Measurements from ENCODE around the gene CCR4. TPM values are rescaled to one million over a fixed set of nuclear protein-coding genes. Genes with fewer than 3 reads are reported as not detected.
"Not testable (repeated sequence)": the region's sequence is repeated elsewhere in the genome, so short reads cannot be mapped to it uniquely, and the experiment has no call there.

The CCR4 gene
- total and polyA plus RNA-seq, 3 donors from 2014 or later, result 2.0 to 3.0 (median 2.8) TPM

GRCh38 chr3:32973982-32974381 lies 22.5 kb downstream of the CCR4 start:
- intact Hi-C loops (cut with DNase I; ENCODE audit: low total_unique reads), result no loop called here
- WGBS, 2 donors, result 90 to 96% methylated on average over 1 of the region's 1 CpG

DNA sequence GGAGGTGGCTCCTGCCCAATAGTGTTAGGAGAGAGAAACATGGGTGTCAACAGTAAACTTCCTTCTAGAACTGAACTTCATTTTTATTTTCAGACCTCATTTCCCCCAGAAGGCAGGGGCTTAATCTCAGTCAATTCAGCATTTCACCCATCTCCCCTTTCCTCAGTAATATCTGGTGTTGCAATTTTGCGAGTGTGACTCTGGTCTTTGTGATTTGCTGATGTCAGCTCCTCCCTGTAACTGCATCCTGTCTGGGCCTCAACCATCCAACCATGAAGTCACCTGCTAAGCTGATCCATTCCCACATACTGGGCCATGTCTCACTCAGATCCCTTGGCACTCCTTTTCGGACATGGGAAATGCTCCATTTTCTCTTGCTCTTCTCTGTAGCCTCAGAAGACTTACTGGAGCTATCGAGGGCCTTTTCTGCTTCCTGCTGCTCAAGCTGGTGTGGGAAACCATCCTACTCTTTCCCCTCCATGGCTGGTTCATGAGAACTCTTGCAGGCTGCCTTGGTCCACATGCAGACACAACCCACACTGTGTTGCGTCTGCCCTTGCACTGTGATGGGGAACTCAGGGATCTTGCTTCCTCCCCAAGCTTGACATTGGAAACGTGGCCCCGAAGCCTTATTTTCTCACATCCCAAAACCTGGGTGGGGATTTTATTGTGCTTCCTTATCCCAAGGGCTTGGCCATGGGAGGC lies 24.6 kb downstream of the CCR4 start:
- Histone ChIP-seq H3K27me3 (no peaks in the 10 kb centered on the region), H3K36me3 (ENCODE audit: low read depth, missing control alignments) (no peaks in the 10 kb centered on the region), H3K4me3 (no peak overlapping the region), H3K27ac (no peak overlapping the region), H3K9me3 (no peaks in the 10 kb centered on the region), H3K4me1 (no peaks in the 10 kb centered on the region)
- intact Hi-C loops (cut with DNase I; ENCODE audit: low total_unique reads), result no loop called here
- TF ChIP-seq, protein P1, sequence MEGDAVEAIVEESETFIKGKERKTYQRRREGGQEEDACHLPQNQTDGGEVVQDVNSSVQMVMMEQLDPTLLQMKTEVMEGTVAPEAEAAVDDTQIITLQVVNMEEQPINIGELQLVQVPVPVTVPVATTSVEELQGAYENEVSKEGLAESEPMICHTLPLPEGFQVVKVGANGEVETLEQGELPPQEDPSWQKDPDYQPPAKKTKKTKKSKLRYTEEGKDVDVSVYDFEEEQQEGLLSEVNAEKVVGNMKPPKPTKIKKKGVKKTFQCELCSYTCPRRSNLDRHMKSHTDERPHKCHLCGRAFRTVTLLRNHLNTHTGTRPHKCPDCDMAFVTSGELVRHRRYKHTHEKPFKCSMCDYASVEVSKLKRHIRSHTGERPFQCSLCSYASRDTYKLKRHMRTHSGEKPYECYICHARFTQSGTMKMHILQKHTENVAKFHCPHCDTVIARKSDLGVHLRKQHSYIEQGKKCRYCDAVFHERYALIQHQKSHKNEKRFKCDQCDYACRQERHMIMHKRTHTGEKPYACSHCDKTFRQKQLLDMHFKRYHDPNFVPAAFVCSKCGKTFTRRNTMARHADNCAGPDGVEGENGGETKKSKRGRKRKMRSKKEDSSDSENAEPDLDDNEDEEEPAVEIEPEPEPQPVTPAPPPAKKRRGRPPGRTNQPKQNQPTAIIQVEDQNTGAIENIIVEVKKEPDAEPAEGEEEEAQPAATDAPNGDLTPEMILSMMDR (IDR thresholded peaks at IDR 0.05), result no peak
- TF ChIP-seq POLR2A (IDR thresholded peaks at IDR 0.05), result no peak
- WGBS, 2 donors, result 84 to 86% methylated on average over 6 of the region's 6 CpGs
- no peak for DNase-seq

More at GRCh38 chr3:32973982-32974381, 22.5 kb downstream of the CCR4 start:
- H3K4me3 ChIP-seq, result no peak overlapping the region
- TF ChIP-seq, protein P1 (IDR thresholded peaks at IDR 0.05), result no peak
- TF ChIP-seq POLR2A (IDR thresholded peaks at IDR 0.05), result no peak
- no peak for DNase-seq
- no peak overlapping the region for H3K27ac ChIP-seq
- no peaks in the 10 kb centered on the region for H3K27me3 ChIP-seq
- H3K9me3 ChIP-seq, result no peaks in the 10 kb centered on the region
- H3K4me1 ChIP-seq, result no peaks in the 10 kb centered on the region
- H3K36me3 ChIP-seq (ENCODE audit: low read depth, missing control alignments), result no peaks in the 10 kb centered on the region

GRCh38 chr3:32977861-32978260 lies 26.4 kb downstream of the CCR4 start:
- Histone ChIP-seq H3K27ac (no peak overlapping the region), H3K27me3 (no peaks in the 10 kb centered on the region), H3K36me3 (ENCODE audit: low read depth, missing control alignments) (no peaks in the 10 kb centered on the region), H3K9me3 (no peaks in the 10 kb centered on the region), H3K4me3 (no peak overlapping the region), H3K4me1 (no peaks in the 10 kb centered on the region)
- 66 to 67% methylated on average over 10 of the region's 10 CpGs for WGBS, 2 donors
- intact Hi-C loops (cut with DNase I; ENCODE audit: low total_unique reads), result no loop called here
- DNase-seq, result no peak
- no peak for TF ChIP-seq POLR2A (IDR thresholded peaks at IDR 0.05)
- TF ChIP-seq, protein P1 (IDR thresholded peaks at IDR 0.05), result no peak

DNA sequence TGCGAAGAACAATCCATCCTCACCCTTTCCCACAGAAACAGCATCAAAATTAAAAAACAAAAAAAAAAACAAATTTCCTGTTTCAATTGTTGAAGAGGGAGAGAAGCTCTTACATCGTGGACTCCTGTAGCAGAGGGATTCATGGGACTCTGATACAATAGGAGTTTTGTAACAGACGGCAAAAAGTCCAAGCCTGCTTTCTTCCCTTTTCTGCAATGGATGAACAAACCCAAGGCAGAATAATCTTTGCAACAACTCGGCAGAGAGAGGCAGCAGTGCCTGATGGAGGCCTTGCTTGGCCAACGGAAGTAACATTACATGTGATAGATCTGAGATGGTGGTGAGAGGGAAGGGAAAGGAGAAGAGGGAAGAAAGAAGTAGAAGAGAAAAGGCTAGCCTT lies 26.9 kb downstream of the CCR4 start:
- WGBS, 2 donors, result 73 to 76% methylated on average over 5 of the region's 5 CpGs
- no peaks in the 10 kb centered on the region for H3K4me1 ChIP-seq
- no peak for DNase-seq
- H3K27ac ChIP-seq, result no peak overlapping the region
- TF ChIP-seq, protein P1 (IDR thresholded peaks at IDR 0.05), result no peak
- TF ChIP-seq POLR2A (IDR thresholded peaks at IDR 0.05), result no peak
- no peaks in the 10 kb centered on the region for H3K27me3 ChIP-seq
- H3K36me3 ChIP-seq (ENCODE audit: low read depth, missing control alignments), result no peaks in the 10 kb centered on the region
- no peaks in the 10 kb centered on the region for H3K9me3 ChIP-seq
- H3K4me3 ChIP-seq, result no peak overlapping the region
- intact Hi-C loops (cut with DNase I; ENCODE audit: low total_unique reads), result no loop called here

DNA sequence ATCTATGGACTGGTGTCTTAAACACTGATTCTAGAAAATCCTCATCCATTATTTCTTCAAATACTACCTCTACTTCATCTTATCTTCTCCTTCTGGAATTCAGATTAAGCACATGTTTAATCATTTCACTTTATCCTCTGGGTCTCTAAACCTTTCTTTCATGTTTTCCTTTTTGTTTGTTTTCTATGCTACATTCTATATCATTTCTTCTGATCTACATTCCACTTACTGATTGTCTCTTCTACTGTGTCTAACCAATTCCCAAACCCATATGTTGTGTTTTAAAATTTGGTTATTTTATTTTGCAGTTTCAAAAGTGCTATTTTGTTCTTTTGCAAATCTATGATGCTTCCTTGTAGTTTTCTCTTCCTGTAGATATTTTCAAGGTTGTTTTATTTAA lies 31.7 kb downstream of the CCR4 start:
- Histone ChIP-seq H3K4me3 (no peak overlapping the region), H3K36me3 (ENCODE audit: low read depth, missing control alignments) (no peaks in the 10 kb centered on the region), H3K4me1 (no peaks in the 10 kb centered on the region), H3K9me3 (no peaks in the 10 kb centered on the region), H3K27ac (no peak overlapping the region), H3K27me3 (no peaks in the 10 kb centered on the region)
- TF ChIP-seq, protein P1 (IDR thresholded peaks at IDR 0.05), result no peak
- no peak for TF ChIP-seq POLR2A (IDR thresholded peaks at IDR 0.05)
- DNase-seq, result no peak
- intact Hi-C loops (cut with DNase I; ENCODE audit: low total_unique reads), result no loop called here

DNA sequence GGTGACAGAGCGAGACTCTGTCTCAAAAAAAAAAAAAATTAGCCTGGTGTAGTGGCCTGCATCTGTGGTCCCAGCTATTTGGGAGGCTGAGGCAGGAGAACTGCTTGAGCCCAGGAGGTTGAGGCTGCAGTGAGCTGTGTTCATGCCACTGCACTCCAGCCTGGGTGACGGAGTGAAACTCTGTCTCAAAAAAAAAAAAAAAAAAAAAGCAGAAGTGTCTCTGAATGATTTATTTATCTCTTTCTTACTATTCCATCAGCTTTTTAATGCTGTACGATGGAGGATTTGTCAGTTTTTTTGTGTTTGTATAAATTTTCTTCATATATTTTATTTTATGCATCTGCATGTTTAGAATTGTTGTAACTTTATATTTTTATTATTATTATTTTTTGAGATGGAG lies 33.5 kb downstream of the CCR4 start:
- H3K4me3 ChIP-seq; H3K9me3 ChIP-seq; H3K4me1 ChIP-seq; intact Hi-C loops (cut with DNase I; ENCODE audit: low total_unique reads); H3K27ac ChIP-seq; DNase-seq; H3K36me3 ChIP-seq (ENCODE audit: low read depth, missing control alignments); H3K27me3 ChIP-seq: not testable (repeated sequence)
- 89 to 91% methylated on average over 3 of the region's 3 CpGs for WGBS, 2 donors
